HG02852 (cell line): Measurements from ENCODE around the gene MRPL53.
"Not testable (repeated sequence)": the region's sequence is repeated elsewhere in the genome, so short reads cannot be mapped to it uniquely, and the experiment has no call there.

Source experiments
- ATAC-seq: cut with Tn5 transposase; IDR thresholded peaks from one replicate; pipeline ENCODE4 v1.9.1; 2021; ENCODE audit warnings: mild to moderate bottlenecking, moderate library complexity; ENCODE audit not compliant: unreplicated experiment

Gene MRPL53

GRCh38 chr2:74502720-74503505 is 30.4 kb upstream of the MRPL53 start:
- ATAC-seq = peak; percentile 32

- ATAC-seq = no peak
Observed at GRCh38 chr2:74502147-74502719, 29.8 kb upstream of the MRPL53 start.

- ATAC-seq = no peak
Observed at GRCh38 chr2:74501335-74502071, 29.0 kb upstream of the MRPL53 start.

- no peak for ATAC-seq
Observed at GRCh38 chr2:74500578-74500946, 28.1 kb upstream of the MRPL53 start.

- no peak for ATAC-seq
Observed at GRCh38 chr2:74499940-74500577, 27.6 kb upstream of the MRPL53 start.

GRCh38 chr2:74499267-74499939 is 26.9 kb upstream of the MRPL53 start, which contains the start of gene LBX2:
Gene LBX2, minus strand, starts transcription at chr2:74499603. Its CDS starts 66 bp downstream, at chr2:74499537.
- no peak for ATAC-seq

- ATAC-seq = no peak
Observed at GRCh38 chr2:74498500-74499266, 26.2 kb upstream of the MRPL53 start.

GRCh38 chr2:74497777-74498499 is 25.5 kb upstream of the MRPL53 start:
- no peak for ATAC-seq

GRCh38 chr2:74496997-74497776 is 24.7 kb upstream of the MRPL53 start:
- no peak for ATAC-seq

GRCh38 chr2:74495440-74495839 is 23.0 kb upstream of the MRPL53 start:
- no peak for ATAC-seq

GRCh38 chr2:74493546-74493945 is 21.1 kb upstream of the MRPL53 start:
- ATAC-seq = no peak

GRCh38 chr2:74491648-74492544 is 19.4 kb upstream of the MRPL53 start:
- no peak for ATAC-seq

- ATAC-seq = no peak
Observed at GRCh38 chr2:74489906-74490305, 17.4 kb upstream of the MRPL53 start.

- ATAC-seq = no peak
Observed at GRCh38 chr2:74488643-74489481, 16.4 kb upstream of the MRPL53 start.

GRCh38 chr2:74486141-74486540 is 13.7 kb upstream of the MRPL53 start:
- ATAC-seq = no peak

GRCh38 chr2:74483675-74484164 is 11.2 kb upstream of the MRPL53 start:
- not testable (repeated sequence) for ATAC-seq
